ENCODE results near the gene RARS1.

DNA sequence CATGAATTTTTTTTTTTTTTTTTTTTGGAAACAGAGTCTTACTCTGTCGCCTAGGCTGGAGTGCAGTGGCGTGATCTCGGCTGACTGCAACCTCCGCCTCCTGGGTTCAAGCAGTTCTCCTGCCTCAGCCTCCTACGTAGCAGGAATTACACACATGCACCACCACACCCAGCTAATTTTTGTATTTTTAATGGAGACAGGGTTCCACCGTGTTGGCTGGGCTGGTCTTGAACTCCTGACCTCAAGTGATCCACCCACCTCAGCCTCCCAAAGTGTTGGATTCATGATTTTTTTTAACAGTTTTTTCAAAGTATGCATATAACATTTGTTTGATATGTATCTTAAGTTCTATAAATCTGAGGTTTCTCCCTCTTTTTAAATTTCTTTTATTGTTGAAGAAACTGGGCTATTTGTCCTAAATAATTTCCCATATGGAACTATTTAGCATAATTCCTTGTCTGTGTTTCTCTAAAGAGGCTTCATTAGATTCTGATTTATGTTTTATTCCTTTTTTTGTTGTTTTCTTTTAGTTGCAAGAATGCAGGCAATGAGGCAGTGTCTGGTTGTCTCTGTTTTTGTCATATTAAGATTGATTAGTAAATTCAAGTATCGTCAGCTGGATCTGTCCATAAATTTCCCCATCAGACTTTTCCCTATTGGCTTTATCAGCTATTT is 16.4 kb downstream of the RARS1 start:
- TF ChIP-seq, protein P1, sequence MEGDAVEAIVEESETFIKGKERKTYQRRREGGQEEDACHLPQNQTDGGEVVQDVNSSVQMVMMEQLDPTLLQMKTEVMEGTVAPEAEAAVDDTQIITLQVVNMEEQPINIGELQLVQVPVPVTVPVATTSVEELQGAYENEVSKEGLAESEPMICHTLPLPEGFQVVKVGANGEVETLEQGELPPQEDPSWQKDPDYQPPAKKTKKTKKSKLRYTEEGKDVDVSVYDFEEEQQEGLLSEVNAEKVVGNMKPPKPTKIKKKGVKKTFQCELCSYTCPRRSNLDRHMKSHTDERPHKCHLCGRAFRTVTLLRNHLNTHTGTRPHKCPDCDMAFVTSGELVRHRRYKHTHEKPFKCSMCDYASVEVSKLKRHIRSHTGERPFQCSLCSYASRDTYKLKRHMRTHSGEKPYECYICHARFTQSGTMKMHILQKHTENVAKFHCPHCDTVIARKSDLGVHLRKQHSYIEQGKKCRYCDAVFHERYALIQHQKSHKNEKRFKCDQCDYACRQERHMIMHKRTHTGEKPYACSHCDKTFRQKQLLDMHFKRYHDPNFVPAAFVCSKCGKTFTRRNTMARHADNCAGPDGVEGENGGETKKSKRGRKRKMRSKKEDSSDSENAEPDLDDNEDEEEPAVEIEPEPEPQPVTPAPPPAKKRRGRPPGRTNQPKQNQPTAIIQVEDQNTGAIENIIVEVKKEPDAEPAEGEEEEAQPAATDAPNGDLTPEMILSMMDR (IDR thresholded peaks at IDR 0.05), result no peak
- TF ChIP-seq POLR2A (IDR thresholded peaks at IDR 0.05), result no peak
